Motor neuron (in vitro differentiated cells): ENCODE measurements around the gene HIF3A. TPM values are rescaled to one million over a fixed set of nuclear protein-coding genes. Genes with fewer than 3 reads are reported as not detected.
"Not testable (repeated sequence)": the region's sequence is repeated elsewhere in the genome, so short reads cannot be mapped to it uniquely, and the experiment has no call there.

Experiments
- ATAC-seq, 8 experiments: fragments of 200-7000 bp; cut with Tn5 transposase; replicated peaks in 6 of 8; 2 replicates each; pipeline ENCODE4 v1.8.0; 2021; ENCODE audit warnings: mild to moderate bottlenecking in 8 of 8, moderate library complexity in 8 of 8
- H3K27ac ChIP-seq, 2 donors: fragments of 250-450 bp; sonication (Bioruptor Pico); 2 replicates each; pipeline ENCODE4 v1.9.0; 2021; ENCODE audit warnings: antibody characterized with exemption in 2 of 2, mild to moderate bottlenecking in 2 of 2, moderate library complexity in 1 of 2
- H3K4me1 ChIP-seq, 2 donors: fragments of 250-450 bp; sonication (Bioruptor Pico); replicated peaks in 1 of 2; 2 replicates each; pipeline ENCODE4 v1.6.1; 2021; ENCODE audit warnings: antibody characterized with exemption in 2 of 2, mild to moderate bottlenecking in 2 of 2, moderate library complexity in 1 of 2
- H3K4me3 ChIP-seq, 5 donors: fragments of 250-450 bp; sonication (Bioruptor Pico); 2 replicates each; pipeline ENCODE4 v1.9.0; 2021; ENCODE audit warnings: antibody characterized with exemption in 5 of 5, mild to moderate bottlenecking in 5 of 5, moderate library complexity in 4 of 5
- WGBS, 10 experiments: fragments of 450-650 bp; shearing (Covaris generic); methylation state at CpG; one replicate each; pipeline ENCODE4 v1.0.0; 2022; 5-methylcytosine and 5-hydroxymethylcytosine counted together
- in situ Hi-C, 9 experiments: fragments of 400-800 bp; cut with MboI; loops; one replicate each; pipeline ENCODE4 v1.15.0; 2021; ENCODE audit warnings: low sequenced_read_pairs in 9 of 9, low pct_unique_long_range_greater_than_20kb in 2 of 9; ENCODE audit not compliant: unreplicated experiment in 9 of 9
- total RNA-seq, 8 experiments: library from RNA; unstranded; fragments of 300-600 nt; gene quantifications; 2 replicates each; pipeline versions ENCODE4 v1.2.3 to v1.2.4, GENCODE V29; 2022

Gene HIF3A
- total RNA-seq, 8 experiments from 2014 or later: 0.36 to 7.9 (median 2.8) TPM

DNA sequence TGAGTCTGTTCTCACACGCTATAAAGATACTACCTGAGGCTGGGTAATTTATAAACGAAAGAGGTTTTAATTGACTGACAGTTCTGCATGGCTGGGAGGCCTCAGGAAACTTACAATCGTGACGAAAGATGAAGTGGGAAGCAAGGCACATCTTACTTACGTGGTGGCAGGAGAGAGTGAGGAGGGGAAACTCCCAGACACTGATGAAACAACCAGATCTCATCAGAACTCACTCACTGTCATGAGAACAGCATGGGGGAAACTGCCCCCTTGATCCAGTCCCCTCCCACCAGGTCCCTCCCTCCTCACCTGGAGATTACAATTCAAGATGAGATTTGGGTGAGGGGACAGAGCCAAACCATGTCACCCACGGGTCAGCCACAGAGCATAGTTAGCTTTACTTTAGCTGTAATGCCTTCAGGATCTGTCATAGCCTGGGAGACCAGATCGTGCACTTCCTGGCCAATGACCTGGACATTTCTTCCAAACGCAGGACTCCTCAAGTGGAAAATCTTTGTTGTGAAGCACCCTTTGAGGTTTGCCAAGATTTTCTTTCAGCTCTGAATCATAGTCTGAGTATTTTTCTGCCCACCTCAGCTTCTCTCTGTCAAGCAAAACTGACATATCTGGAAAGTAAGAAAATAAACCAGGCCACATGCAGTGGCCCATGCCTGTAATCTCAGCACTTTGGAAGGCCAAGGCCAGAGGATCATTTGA, 25.2 kb upstream of the HIF3A start:
- Histone ChIP-seq H3K27ac (no peak overlapping the region), H3K4me1 (no peaks in the 10 kb centered on the region), H3K4me3 (no peak overlapping the region)
- ATAC-seq: no peak
- WGBS, 10 experiments: 14 to 90% (median 71%) methylated on average over 1 to 6 of the region's 8 CpGs; no CpG with 5 or more reads in 1 of the 10 experiments
- in situ Hi-C loops: loop anchor here in 4 of 9 experiments (25.0 kb wide), 1 partner anchor 184 kb away; no protein-coding TSS in a partner anchor

DNA sequence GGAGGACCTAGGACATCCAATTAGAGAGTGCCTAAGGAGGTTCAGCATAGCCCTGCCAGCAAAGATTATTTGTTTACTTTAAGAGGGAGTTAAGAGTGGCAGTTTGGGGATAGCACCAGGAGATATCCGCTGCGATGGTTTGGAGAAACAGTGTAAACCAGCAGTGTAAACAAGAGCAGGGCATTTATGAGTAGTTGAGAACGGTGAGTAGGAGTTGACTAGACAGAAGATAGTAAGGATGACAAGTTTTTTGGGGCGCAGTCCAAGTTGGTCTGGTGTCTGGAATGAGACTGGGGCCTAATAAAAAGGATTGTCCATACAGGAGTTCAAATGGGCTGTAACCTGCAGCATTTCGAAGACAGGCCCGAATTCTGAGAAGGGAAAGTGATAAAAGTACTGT, 22.9 kb upstream of the HIF3A start:
- in situ Hi-C loops: loop anchor here in 4 of 9 experiments (25.0 kb wide), 1 partner anchor 187 kb away; no protein-coding TSS in a partner anchor
- not testable (repeated sequence) for H3K4me3 ChIP-seq, H3K27ac ChIP-seq, H3K4me1 ChIP-seq, ATAC-seq
- 40 to 100% (median 77%) methylated on average over 1 to 6 of the region's 6 CpGs; no CpG with 5 or more reads in 2 of the 10 experiments for WGBS, 10 experiments

DNA sequence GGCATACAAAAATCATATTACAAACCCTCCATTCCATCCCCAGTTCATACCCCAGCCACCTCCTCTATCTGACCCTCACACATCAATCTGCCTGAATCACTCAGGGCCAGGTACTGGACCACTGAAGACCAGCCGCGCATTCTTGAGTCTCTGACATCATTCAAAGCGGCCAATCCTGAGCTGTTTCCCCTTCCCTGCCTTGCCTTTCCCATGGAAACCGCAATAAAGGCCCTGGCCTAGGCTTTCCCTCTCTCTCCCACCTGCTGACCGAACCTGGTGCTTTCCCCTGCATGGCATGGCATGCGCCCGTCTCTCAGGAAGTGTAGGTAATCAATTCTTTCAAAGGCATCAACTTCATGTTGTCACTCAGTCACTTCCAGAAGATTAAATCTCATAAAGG, 17.7 kb upstream of the HIF3A start:
- in situ Hi-C loops: loop anchor here in 5 of 9 experiments (25.0 kb wide), 3 partner anchors 208 to 258 kb away; partner anchors contain the start of gene PNMA8B (in 2 of the 5)
- ATAC-seq: peak in 1 of 8 experiments; percentile 33
- no peak overlapping the region for H3K27ac ChIP-seq
- WGBS, 10 experiments: 70 to 100% (median 86%) methylated on average over 1 to 5 of the region's 7 CpGs; no CpG with 5 or more reads in 4 of the 10 experiments
- H3K4me1 ChIP-seq: peaks cover 0 to 7% of the 10 kb centered on the region in 2 donors
- no peak overlapping the region for H3K4me3 ChIP-seq

DNA sequence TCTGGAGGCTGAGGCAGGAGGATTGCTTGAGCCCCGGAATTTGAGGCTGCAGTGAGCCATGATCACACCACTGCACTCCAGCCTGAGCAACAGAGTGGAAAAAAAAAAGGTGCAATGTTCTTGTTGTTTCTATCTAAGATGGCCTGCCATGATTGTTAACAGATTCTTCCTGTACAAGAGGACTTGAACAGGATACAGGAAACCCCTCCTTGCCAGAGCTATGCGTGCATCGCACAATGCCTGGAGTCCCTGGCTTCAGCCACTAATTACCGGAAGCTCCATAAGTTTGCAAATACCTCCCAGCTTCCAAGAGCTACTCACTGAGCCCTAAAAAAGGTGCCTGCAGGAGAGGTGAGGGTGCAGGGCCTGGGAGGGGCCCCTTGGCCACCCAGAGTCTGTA, 13.1 kb upstream of the HIF3A start:
- Histone ChIP-seq H3K4me3 (no peak overlapping the region), H3K4me1 (peaks cover 0 to 6% of the 10 kb centered on the region in 2 donors), H3K27ac (no peak overlapping the region)
- WGBS, 10 experiments: 57 to 100% (median 78%) methylated on average over 1 to 4 of the region's 4 CpGs; no CpG with 5 or more reads in 4 of the 10 experiments
- no peak for ATAC-seq
- in situ Hi-C loops: loop anchor here in 5 of 9 experiments (25.0 kb wide), 3 partner anchors 204 to 254 kb away; partner anchors contain the start of gene PNMA8B (in 2 of the 5)

DNA sequence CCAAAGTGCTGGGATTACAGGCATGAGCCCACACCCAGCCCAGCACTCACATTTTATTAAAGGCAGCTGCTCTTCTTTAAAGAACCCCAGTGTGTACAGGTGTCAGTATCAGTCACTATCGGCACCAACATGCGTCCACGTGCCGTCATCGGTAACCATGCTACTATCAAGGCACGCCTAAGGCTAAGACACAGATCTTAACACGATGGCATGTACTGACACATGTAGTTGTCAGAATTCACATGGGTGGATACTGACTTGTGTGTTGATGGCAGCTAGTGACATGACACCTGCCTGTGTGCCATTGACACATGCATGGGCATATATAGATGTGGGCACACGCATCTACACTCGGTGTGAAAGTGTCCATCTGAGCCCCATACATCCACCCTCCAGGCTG, 12.2 kb upstream of the HIF3A start:
- in situ Hi-C loops: loop anchor here in 5 of 9 experiments (25.0 kb wide), 3 partner anchors 203 to 253 kb away; partner anchors contain the start of gene PNMA8B (in 2 of the 5)
- Histone ChIP-seq H3K27ac (no peak overlapping the region), H3K4me3 (no peak overlapping the region), H3K4me1 (no peaks in the 10 kb centered on the region)
- no peak for ATAC-seq
- 0 to 78% (median 50%) methylated on average over 1 to 4 of the region's 9 CpGs; no CpG with 5 or more reads in 7 of the 10 experiments for WGBS, 10 experiments

DNA sequence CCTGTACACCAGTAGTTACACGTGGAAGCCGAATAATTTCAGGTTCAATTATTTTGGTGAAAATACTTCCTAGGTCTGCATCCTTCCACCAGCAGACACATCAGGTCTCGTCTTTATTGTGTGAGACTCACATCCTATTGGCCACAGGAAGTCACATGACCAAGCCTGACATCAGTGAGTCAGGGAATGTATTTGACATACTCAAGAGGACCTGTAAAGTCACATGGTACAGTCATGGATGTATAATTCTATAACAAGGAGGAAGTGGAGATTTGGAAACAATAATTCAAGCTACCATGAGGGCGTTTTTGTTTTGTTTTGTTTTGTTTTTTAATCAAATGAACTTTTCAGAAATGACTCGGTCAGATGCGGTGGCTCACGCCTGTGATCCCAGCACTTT, 9.3 kb upstream of the HIF3A start:
- 0 to 82% (median 60%) methylated on average over 1 to 7 of the region's 7 CpGs for WGBS, 10 experiments
- in situ Hi-C loops: loop anchor here in 5 of 9 experiments (25.0 kb wide), 3 partner anchors 200 to 250 kb away; partner anchors contain the start of gene PNMA8B (in 2 of the 5)
- no peak overlapping the region for H3K4me3 ChIP-seq

DNA sequence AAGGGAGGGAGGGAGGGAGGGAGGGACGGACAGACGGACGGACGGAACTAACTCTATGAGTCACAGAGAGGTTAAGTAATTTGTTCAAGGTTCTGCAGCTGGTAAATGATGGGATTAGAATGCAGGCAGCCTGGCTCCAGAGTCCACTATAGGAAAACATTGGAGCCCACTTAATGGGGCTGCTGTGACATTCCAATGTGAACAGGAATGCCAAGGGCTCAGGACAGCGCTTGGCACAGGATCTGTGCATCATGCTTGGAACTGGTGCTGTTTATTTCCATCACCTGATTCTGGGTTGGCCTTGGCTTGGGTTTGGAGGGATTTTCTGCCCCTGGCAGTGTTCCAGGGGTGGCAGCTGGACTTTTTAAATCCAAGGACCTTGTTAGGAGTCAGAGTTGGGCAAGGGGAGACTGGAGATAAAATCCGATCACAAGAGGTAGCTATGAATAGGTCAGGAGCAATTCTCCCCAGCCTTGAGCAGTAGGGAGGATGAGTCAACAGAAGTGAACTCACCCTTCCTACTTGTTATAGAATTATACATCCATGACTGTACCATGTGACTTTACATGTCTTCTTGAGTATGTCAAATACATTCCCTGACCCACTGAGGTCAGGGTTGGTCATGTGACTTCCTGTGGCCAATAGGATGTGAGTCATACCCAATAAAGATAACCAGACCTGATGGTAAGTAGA, 7.8 kb upstream of the HIF3A start:
- in situ Hi-C loops: loop anchor here in 5 of 9 experiments (25.0 kb wide), 3 partner anchors 198 to 248 kb away; partner anchors contain the start of gene PNMA8B (in 2 of the 5)

More for the DNA sequence above, 9.3 kb upstream of the HIF3A start:
- Histone ChIP-seq H3K27ac (no peak overlapping the region), H3K4me1 (no peaks in the 10 kb centered on the region)
- no peak for ATAC-seq

DNA sequence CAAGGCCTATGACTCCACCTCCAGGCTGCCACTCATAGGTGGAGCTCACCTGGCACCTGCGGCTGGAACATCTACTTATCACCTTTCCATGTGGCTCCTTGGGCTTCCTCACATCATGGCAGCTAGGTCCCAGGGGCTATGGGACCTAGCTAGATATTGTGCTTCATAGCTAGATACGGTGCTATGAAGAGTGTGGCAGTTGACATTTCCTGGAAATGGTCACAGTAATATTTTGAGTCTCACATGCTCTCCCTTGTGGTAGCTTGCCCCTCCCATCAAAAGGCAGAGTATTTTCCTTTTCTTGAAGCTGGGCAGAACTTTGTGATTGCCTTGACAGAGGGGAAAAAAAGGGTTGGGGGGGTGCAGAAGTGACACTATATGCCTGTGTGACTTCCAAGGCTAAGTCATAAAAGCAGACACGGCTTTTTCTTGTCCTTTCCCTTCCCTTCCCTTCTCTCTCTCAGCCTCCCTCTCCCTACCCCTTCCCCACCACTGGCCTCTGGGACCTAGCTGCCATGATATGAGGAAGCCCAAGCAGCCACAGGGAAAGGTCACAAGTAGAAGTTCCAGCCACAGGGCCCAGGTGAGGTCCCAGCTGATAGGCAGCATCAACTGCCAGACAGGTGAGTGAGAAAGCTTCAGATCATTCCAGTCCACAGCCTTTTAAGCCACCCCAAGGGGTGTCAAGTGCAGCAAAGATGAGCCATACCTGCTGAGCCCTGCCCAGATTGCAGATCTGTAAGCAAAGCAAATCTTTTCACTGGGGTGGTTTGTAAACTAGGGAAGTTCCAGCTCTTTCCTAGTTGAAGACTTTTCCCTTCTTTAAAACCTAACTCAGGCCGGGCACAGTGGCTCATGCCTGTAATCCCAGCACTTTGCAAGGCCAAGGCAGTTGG, 6.9 kb upstream of the HIF3A start:
- no peaks in the 10 kb centered on the region for H3K4me1 ChIP-seq
- WGBS, 10 experiments: 0 to 80% (median 49%) methylated on average over 1 to 3 of the region's 4 CpGs; no CpG with 5 or more reads in 4 of the 10 experiments
- H3K4me3 ChIP-seq: no peak overlapping the region
- in situ Hi-C loops: loop anchor here in 5 of 9 experiments (25.0 kb wide), 3 partner anchors 197 to 247 kb away; partner anchors contain the start of gene PNMA8B (in 2 of the 5)
- ATAC-seq: no peak
- H3K27ac ChIP-seq: no peak overlapping the region

More for the DNA sequence above, 7.8 kb upstream of the HIF3A start:
- WGBS, 10 experiments: 80 to 100% (median 85%) methylated on average over 2 of the region's 6 CpGs; no CpG with 5 or more reads in 7 of the 10 experiments
- peak in 5 of 8 experiments; percentile 47 to 97 (median 75) for ATAC-seq
- H3K4me3 ChIP-seq: no peak overlapping the region
- H3K4me1 ChIP-seq: no peaks in the 10 kb centered on the region
- H3K27ac ChIP-seq: no peak overlapping the region

DNA sequence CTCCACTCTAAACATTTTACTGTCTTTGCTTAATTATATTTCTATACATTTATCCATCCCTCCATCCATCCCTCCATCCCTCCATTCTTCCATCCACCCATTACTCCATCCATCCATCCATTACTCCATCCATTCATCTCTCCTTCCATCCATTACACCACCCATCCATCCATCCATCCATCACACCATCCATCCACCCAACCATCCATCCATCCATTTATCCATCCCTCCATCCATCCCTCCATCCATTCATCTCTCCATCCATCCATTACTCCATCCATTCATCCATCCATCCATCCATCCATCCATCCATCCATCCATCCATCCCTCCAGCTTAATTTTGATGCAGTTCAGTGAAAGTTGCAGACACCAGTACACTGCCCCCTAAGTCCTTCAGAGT, 5.0 kb upstream of the HIF3A start:
- no peak for ATAC-seq
- Histone ChIP-seq H3K4me3 (no peak overlapping the region), H3K4me1 (no peaks in the 10 kb centered on the region), H3K27ac (no peak overlapping the region)
- in situ Hi-C loops: loop anchor here in 5 of 9 experiments (25.0 kb wide), 3 partner anchors 195 to 245 kb away; partner anchors contain the start of gene PNMA8B (in 2 of the 5)

DNA sequence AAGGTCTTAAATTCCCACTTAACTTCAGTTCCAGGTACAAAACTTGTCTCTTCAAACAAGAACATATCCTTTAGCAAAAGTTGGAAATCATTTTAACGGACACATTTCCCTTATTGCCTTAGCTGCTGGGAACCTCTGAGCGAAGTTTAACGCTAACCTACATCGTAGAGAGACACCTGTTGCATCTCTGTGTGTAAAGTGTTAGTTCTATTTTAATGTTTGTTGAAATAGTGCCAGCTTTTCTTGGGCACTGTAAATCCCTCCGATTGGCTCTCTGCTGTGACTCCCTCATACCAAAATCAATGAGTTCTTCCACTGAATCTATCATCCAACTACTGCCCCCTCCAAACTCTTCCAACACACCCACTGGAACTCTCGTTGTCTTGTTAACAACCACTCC, 2.3 kb upstream of the HIF3A start:
- in situ Hi-C loops: loop anchor here in 5 of 9 experiments (25.0 kb wide), 3 partner anchors 193 to 243 kb away; partner anchors contain the start of gene PNMA8B (in 2 of the 5)
- H3K27ac ChIP-seq: no peak overlapping the region
- H3K4me3 ChIP-seq: no peak overlapping the region
- whole genome bisulfite sequencing, 10 experiments: 52 to 90% (median 78%) methylated on average over 2 to 6 of the region's 6 CpGs
- H3K4me1 ChIP-seq: peaks cover 5 to 19% of the 10 kb centered on the region in 2 donors
- no peak for ATAC-seq

DNA sequence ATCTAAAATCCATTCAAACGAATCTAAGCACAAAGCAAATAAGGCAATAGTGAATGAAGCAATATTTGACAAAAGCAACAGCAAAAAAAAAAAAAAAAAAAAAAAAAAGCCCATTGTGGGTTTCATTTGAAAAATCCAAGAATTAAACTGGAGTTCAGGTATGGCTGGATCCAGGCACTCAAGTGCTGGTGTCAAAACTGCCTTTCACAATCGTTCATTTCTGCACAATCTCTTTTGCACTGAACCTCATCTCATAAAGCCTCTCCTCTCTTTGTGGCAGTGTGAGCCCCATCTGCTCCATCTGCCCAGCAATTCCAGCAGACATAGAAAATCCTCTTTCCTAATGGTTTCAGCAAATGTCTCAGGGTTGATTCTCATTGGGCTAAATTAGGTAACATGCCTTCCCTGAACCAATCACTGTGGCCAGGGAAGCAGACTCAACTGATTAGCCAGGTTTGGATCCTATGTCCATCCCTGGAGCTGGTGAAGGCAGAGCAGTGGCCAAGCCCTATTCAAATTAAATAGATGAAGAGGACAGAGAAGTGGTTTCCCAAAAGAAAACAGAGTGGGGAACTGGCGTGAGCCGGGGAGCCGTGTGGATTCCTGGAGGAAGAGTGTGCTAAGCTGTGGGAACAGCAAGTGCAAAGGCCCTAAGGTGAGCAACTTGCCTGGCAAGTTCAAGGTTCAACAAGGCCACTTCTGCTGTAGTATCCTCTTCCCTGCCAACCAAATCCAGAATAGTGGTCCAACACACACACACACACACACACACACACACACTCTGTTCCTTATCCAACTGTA, 1.2 kb upstream of the HIF3A start:
- WGBS, 10 experiments: 0 to 94% (median 63%) methylated on average over 1 to 3 of the region's 5 CpGs; no CpG with 5 or more reads in 1 of the 10 experiments
- in situ Hi-C loops: loop anchor here in 5 of 9 experiments (25.0 kb wide), 3 partner anchors 192 to 242 kb away; partner anchors contain the start of gene PNMA8B (in 2 of the 5)
- no peak overlapping the region for H3K27ac ChIP-seq
- peaks cover 14 to 30% of the 10 kb centered on the region in 2 donors for H3K4me1 ChIP-seq
- ATAC-seq: no peak
- no peak overlapping the region for H3K4me3 ChIP-seq
